Thyroid gland (tissue), 4 donors: ENCODE data around the gene CCDC71L. TPM values are rescaled to one million over a fixed set of nuclear protein-coding genes. Genes with fewer than 3 reads are reported as not detected.
"Not testable (repeated sequence)": the region's sequence is repeated elsewhere in the genome, so short reads cannot be mapped to it uniquely, and the experiment has no call there.

Experiments
- DNase-seq, 2 donors: peaks; one replicate each; pipeline ENCODE4 v3.0.0-alpha.2; 2019
- H3K27ac ChIP-seq, 3 donors: fragments of 200-600 bp; sonication (generic); 1 replicate in 2 of 3; 2 replicates in 1 of 3; pipeline ENCODE4 v1.5.1; 2016 to 2019; ENCODE audit warnings: mild to moderate bottlenecking in 1 of 3, moderate library complexity in 1 of 3
- H3K27me3 ChIP-seq: fragments of 200-600 bp; sonication (generic); one replicate; pipeline ENCODE4 v1.5.1; 2019
- H3K36me3 ChIP-seq, 2 donors: fragments of 200-600 bp; sonication (generic); one replicate each; pipeline ENCODE4 v1.5.1; 2016 to 2019
- H3K4me1 ChIP-seq, 2 donors: fragments of 200-600 bp; sonication (generic); one replicate each; pipeline ENCODE4 v1.5.1; 2017 to 2019
- H3K4me3 ChIP-seq, 3 donors: fragments of 200-600 bp; sonication (generic); replicated peaks in 1 of 3; 1 replicate in 2 of 3; 2 replicates in 1 of 3; pipeline ENCODE4 v1.5.1; 2016; ENCODE audit warnings: mild to moderate bottlenecking in 1 of 3
- H3K9me3 ChIP-seq: fragments of 200-600 bp; sonication (generic); one replicate; pipeline ENCODE4 v1.5.1; 2017
- POLR2A ChIP-seq, 2 donors: fragments of 450-650 bp; IDR thresholded peaks; one replicate each; pipeline ENCODE4 v1.6.1; 2017; ENCODE audit warnings: antibody characterized with exemption in 2 of 2, mild to moderate bottlenecking in 2 of 2, moderate library complexity in 1 of 2
- WGBS, 2 donors: methylation state at CpG; one replicate each; pipeline ENCODE4 v1.1.5; 2017; 5-methylcytosine and 5-hydroxymethylcytosine counted together
- intact Hi-C: fragments of 100-400 bp; cut with DNase I; formaldehyde crosslinking; loops from one replicate; pipeline ENCODE4 v1.15.1; 2023
- total RNA-seq, 4 donors: library from RNA; depleted of rRNA; stranded (reverse); fragments of >200 nt; gene quantifications; one replicate each; pipeline ENCODE4 v1.2.3, GENCODE V29; 2016
- TF ChIP-seq, protein P1 (sequence below), 6 experiments: fragments of 200-600 bp in 3 of 6; fragments of 450-650 bp in 3 of 6; sonication (generic) in 3 of 6; IDR thresholded peaks; one replicate each; pipeline ENCODE4 v1.5.1; 2016 to 2019; ENCODE audit warnings: antibody characterized with exemption in 6 of 6, mild to moderate bottlenecking in 2 of 6, inconsistent platforms in 1 of 6, moderate library complexity in 1 of 6

The CCDC71L gene
- total RNA-seq, 4 donors from 2014 or later: 19.9 to 33.5 (median 27.2) TPM

DNA sequence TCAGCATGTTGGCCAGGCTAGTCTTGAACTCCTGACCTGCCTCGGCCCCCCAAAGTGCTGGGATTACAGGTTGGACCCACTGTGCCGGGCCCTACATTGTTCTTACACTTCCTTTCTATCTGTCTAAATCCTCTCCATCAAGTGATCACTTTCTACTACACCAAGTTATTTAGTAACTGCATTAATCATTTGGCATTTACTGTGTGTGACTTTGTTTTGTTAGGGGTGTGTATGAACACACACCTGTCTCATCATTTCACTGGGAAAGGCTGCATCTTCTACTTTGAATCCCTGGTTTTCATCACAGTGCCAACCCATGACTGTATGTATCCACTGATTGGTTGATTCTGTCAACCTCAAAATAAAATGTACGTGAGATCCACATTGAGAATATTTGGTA, 23.0 kb upstream of the CCDC71L start:
- H3K27me3 ChIP-seq: no peaks in the 10 kb centered on the region
- WGBS, 2 donors: 89 to 96% methylated on average over 3 of the region's 3 CpGs
- no peak overlapping the region for H3K4me3 ChIP-seq
- no peaks in the 10 kb centered on the region for H3K36me3 ChIP-seq
- intact Hi-C loops: no loop called here
- H3K27ac ChIP-seq: no peak overlapping the region
- H3K4me1 ChIP-seq: no peaks in the 10 kb centered on the region
- no peak for DNase-seq
- no peaks in the 10 kb centered on the region for H3K9me3 ChIP-seq
- TF ChIP-seq, protein P1, sequence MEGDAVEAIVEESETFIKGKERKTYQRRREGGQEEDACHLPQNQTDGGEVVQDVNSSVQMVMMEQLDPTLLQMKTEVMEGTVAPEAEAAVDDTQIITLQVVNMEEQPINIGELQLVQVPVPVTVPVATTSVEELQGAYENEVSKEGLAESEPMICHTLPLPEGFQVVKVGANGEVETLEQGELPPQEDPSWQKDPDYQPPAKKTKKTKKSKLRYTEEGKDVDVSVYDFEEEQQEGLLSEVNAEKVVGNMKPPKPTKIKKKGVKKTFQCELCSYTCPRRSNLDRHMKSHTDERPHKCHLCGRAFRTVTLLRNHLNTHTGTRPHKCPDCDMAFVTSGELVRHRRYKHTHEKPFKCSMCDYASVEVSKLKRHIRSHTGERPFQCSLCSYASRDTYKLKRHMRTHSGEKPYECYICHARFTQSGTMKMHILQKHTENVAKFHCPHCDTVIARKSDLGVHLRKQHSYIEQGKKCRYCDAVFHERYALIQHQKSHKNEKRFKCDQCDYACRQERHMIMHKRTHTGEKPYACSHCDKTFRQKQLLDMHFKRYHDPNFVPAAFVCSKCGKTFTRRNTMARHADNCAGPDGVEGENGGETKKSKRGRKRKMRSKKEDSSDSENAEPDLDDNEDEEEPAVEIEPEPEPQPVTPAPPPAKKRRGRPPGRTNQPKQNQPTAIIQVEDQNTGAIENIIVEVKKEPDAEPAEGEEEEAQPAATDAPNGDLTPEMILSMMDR (IDR thresholded peaks at IDR 0.05): no peak
- TF ChIP-seq POLR2A (IDR thresholded peaks at IDR 0.05): no peak

DNA sequence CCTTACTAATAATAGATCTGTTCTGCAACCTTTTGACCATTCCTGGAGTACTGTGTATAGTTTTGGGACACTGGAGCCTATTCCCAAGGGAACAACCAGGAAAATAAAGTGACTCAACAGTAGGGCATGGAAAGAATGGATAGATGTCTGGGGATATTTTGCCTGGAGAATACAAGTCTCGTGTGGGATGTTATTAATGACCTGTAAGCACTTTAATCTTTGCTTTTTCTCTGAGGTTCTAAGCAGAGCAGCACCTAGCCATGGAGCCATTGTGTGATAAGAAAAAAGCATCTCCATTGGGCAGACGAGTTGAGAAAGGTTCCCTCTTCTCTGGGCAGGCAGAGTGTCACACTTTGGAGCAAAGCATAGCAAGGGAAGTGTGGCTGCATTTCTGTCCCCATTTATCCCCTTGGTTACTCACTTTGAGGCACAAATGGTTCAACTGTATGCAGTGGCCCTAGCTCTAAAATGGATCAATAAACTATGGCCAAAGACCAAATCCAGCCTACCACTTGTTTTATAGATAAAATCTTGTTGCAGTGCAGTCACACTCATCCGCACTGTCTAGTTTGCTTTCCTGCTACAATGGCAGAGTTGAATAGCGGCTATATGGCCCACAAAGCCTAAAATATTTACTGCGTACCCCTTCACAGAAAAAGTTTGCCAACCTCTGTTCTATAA, 21.0 kb upstream of the CCDC71L start:
- WGBS, 2 donors: 76 to 87% methylated on average over 5 of the region's 5 CpGs

DNA sequence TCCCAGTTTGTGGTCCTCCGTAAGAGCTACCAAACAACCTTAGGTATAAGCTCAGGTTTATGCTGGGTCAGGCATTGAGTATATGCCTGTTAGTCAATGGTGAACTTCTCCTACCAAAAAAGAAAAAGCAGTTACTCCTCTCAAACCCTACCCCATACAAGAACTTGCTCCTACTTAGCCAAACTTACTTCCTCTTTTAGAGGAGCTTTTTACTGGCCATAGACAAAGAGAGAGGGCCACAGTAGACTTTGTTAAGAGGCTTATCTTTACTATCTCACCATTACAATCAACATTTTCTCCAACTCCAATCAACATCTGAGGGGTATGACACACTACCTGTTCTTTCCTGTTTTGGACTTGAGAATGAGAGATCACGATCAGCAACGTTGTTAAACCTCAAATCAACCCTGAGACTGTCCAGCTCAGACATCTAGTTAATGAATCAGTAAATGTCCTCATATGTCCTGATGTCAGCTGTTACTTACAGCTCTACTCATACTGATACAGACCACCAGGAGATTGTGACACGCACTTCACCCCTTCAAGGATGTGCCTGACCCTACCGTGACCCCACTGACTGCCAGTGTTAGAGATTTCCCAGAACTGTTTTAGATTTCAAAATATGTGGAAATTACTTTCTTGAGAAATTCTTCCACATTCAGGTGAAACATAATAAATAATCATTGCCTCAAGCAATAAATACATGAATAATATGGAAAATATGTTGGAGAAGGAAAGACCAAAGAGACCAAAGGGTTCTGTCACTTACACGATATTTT, 18.4 kb upstream of the CCDC71L start:
- intact Hi-C loops: no loop called here

More for the DNA sequence above, 21.0 kb upstream of the CCDC71L start:
- Histone ChIP-seq H3K9me3 (no peaks in the 10 kb centered on the region), H3K4me3 (no peak overlapping the region), H3K27ac (no peak overlapping the region), H3K27me3 (no peaks in the 10 kb centered on the region), H3K4me1 (no peaks in the 10 kb centered on the region), H3K36me3 (no peaks in the 10 kb centered on the region)
- intact Hi-C loops: no loop called here
- DNase-seq: no peak
- TF ChIP-seq, protein P1 (IDR thresholded peaks at IDR 0.05): no peak
- no peak for TF ChIP-seq POLR2A (IDR thresholded peaks at IDR 0.05)

DNA sequence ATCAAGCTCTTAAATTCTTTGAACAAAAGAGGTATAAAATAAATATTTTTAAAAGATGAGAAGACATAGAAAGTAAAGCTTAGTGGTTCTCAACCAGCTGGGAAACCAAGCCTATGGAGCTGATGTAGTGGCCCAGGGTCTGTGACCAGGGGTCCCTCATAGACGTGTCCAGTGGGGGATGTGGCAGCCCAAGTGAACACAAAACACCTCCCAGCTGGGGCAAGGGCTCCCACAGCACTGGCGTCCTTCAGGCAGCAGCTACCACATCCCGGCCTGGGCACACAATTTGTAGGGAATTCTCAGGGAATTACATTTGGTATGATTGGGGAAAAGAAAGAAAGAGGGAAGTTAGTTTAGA, 17.8 kb upstream of the CCDC71L start:
- TF ChIP-seq, protein P1 (IDR thresholded peaks at IDR 0.05): no peak
- TF ChIP-seq POLR2A (IDR thresholded peaks at IDR 0.05): no peak
- H3K27me3 ChIP-seq: no peaks in the 10 kb centered on the region
- whole genome bisulfite sequencing, 2 donors: 86 to 91% methylated on average over 3 of the region's 3 CpGs
- no peaks in the 10 kb centered on the region for H3K4me1 ChIP-seq
- H3K9me3 ChIP-seq: no peaks in the 10 kb centered on the region
- DNase-seq: no peak
- intact Hi-C loops: no loop called here
- H3K4me3 ChIP-seq: no peak overlapping the region
- H3K36me3 ChIP-seq: no peaks in the 10 kb centered on the region
- no peak overlapping the region for H3K27ac ChIP-seq

More for the DNA sequence above, 18.4 kb upstream of the CCDC71L start:
- Histone ChIP-seq H3K4me3 (no peak overlapping the region), H3K9me3 (no peaks in the 10 kb centered on the region), H3K4me1 (no peaks in the 10 kb centered on the region), H3K27me3 (no peaks in the 10 kb centered on the region), H3K27ac (no peak overlapping the region), H3K36me3 (no peaks in the 10 kb centered on the region)
- no peak for DNase-seq
- 73 to 76% methylated on average over 6 of the region's 6 CpGs for WGBS, 2 donors
- TF ChIP-seq, protein P1 (IDR thresholded peaks at IDR 0.05): no peak
- no peak for TF ChIP-seq POLR2A (IDR thresholded peaks at IDR 0.05)

DNA sequence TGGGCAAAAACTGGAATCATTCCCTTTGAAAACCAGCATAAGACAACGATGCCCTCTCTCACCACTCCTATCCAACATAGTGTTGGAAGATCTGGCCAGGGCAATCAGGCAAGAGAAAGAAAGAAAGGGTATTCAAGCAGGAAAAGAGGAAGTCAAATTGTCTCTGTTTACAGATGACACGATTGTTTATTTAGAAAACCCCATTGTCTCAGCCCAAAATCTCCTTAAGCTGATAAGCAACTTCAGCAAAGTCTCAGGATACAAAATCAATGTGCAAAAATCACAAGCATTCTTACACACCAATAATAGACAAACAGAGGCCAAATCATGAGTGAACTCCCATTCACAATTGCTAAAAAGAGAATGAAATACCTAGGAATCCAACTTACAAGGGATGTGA, 15.5 kb upstream of the CCDC71L start:
- H3K9me3 ChIP-seq, H3K4me1 ChIP-seq, H3K4me3 ChIP-seq, DNase-seq, intact Hi-C loops, H3K27ac ChIP-seq, H3K36me3 ChIP-seq, H3K27me3 ChIP-seq: not testable (repeated sequence)
- WGBS, 2 donors: 69% methylated on average over 2 of the region's 2 CpGs

DNA sequence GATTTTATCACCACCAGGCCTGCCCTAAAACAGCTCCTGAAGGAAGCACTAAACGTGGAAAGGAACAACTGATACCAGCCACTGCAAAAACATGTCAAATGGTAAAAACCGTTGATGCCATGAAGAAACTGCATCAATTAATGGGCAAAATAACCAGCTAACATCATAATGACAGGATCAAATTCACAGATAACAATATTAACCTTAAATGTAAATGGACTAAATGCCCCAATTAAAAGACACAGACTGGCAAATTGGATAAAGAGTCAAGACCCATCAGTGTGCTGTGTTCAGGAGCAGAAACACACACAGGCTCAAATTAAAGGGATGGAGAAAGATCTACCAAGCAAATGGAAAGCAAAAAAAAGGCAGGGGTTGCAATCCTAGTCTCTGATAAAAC, 12.7 kb upstream of the CCDC71L start:
- 85 to 91% methylated on average over 2 of the region's 2 CpGs for WGBS, 2 donors
- H3K4me3 ChIP-seq, H3K9me3 ChIP-seq, H3K4me1 ChIP-seq, DNase-seq, H3K27ac ChIP-seq, H3K27me3 ChIP-seq, intact Hi-C loops, H3K36me3 ChIP-seq: not testable (repeated sequence)

DNA sequence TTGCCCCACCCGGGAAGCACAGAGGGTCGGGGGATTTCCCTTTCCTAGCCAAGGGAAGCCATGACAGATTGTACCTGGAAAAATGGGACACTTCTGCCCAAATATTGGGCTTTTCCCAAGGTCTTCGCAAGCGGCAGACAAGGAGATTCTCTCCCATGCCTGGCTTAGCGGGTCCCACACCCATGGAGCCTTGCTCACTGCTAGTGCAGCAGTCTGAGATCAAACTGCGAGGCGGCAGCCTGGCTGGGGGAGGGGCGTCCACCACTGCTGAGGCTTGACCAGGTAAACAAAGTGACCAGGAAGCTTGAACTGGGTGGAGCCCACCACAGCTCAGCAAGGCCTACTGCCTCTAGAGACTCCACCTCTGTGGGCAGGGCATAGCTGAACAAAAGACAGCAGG, 11.0 kb upstream of the CCDC71L start:
- H3K9me3 ChIP-seq, H3K4me1 ChIP-seq, DNase-seq, H3K27ac ChIP-seq, intact Hi-C loops, H3K4me3 ChIP-seq, H3K27me3 ChIP-seq, H3K36me3 ChIP-seq: not testable (repeated sequence)
- 83% methylated on average over 3 of the region's 8 CpGs; no CpG with 5 or more reads in 1 of the 2 donors for WGBS, 2 donors
